Breast epithelium (tissue), 3 donors: ENCODE measurements around the gene PLEKHA6.

ENCODE experiments used
- POLR2A ChIP-seq: fragments of 450-650 bp; IDR thresholded peaks from one replicate; pipeline ENCODE4 v1.6.1; 2016; ENCODE audit warnings: antibody characterized with exemption, mild to moderate bottlenecking, moderate library complexity
- POLR2AphosphoS5 ChIP-seq, 3 donors: sonication (generic); formaldehyde crosslinking; IDR thresholded peaks; one replicate each; pipeline ENCODE4 v1.6.1; 2017; ENCODE audit warnings: antibody characterized with exemption in 3 of 3
- TF ChIP-seq, protein P1 (sequence below), 3 donors: fragments of 450-650 bp; IDR thresholded peaks; one replicate each; pipeline ENCODE4 v1.5.1; 2016 to 2017; ENCODE audit warnings: antibody characterized with exemption in 3 of 3, mild to moderate bottlenecking in 3 of 3, moderate library complexity in 3 of 3

DNA sequence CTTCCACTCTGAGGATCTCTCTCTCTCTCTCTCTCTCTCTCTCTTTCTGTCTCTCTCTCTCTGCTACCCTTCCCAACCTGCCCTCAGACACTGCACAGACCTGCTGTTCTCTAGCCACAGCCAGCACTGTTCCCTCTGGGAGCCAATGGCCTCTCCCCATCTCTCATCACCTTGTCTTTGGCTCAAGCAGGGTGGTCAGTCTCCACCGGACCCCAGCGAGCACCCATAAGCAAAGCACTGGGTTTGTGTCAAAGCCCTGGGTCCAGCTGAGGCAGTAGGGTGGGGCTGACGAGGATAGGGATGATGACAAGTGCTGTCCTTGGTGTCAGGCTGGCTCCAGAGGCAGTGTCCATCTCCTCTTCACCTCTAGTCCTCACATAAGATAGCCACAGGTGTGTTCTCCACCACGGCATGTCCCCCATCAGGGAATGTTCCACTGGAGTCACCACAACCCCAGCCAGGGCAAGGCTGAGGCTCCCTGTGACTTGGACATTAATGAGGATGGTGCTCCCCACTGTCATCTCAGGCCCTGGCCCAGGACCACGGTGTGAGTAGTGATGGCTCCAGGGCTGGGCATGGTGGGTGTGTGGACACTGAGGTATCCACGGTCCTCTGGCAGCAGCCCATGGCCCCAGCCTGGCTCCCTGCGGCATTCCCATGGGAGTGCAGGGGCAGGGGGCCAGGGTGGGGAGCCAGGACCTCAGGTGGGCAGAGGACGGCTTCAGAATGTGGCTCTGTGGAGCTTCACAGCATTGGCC lies 137.5 kb downstream of the PLEKHA6 start:
- TF ChIP-seq POLR2A: no peak
- TF ChIP-seq, protein P1, sequence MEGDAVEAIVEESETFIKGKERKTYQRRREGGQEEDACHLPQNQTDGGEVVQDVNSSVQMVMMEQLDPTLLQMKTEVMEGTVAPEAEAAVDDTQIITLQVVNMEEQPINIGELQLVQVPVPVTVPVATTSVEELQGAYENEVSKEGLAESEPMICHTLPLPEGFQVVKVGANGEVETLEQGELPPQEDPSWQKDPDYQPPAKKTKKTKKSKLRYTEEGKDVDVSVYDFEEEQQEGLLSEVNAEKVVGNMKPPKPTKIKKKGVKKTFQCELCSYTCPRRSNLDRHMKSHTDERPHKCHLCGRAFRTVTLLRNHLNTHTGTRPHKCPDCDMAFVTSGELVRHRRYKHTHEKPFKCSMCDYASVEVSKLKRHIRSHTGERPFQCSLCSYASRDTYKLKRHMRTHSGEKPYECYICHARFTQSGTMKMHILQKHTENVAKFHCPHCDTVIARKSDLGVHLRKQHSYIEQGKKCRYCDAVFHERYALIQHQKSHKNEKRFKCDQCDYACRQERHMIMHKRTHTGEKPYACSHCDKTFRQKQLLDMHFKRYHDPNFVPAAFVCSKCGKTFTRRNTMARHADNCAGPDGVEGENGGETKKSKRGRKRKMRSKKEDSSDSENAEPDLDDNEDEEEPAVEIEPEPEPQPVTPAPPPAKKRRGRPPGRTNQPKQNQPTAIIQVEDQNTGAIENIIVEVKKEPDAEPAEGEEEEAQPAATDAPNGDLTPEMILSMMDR (IDR thresholded peaks at IDR 0.05): no peak
- TF ChIP-seq POLR2AphosphoS5 (IDR thresholded peaks at IDR 0.05): no peak
